MM.1S (cell line): Measurements from ENCODE around the gene CDC27.

Experiments used
- DNase-seq: peaks from one replicate; pipeline ENCODE4 v3.0.0-alpha.2; 2015
- H2AFZ ChIP-seq: fragments of 300-600 bp; sonication (generic); 2 replicates; pipeline ENCODE4 v1.6.0; 2016; ENCODE audit warnings: antibody characterized with exemption, low read length
- H3F3A ChIP-seq: fragments of 300-600 bp; sonication (generic); 2 replicates; pipeline ENCODE4 v1.6.1; 2016; ENCODE audit warnings: mild to moderate bottlenecking, antibody characterized with exemption, low read length, moderate library complexity, mixed read lengths; ENCODE audit not compliant: insufficient read depth
- H3K27ac ChIP-seq: fragments of 300-600 bp; sonication (generic); 2 replicates; pipeline ENCODE4 v1.5.1; 2016; ENCODE audit warnings: mild to moderate bottlenecking, low read length
- H3K27me3 ChIP-seq: fragments of 300-600 bp; sonication (generic); replicated peaks from 2 replicates; pipeline ENCODE4 v1.6.0; 2016; ENCODE audit warnings: low read length; ENCODE audit not compliant: insufficient read depth
- H3K36me3 ChIP-seq: fragments of 300-600 bp; sonication (generic); replicated peaks from 2 replicates; pipeline ENCODE4 v1.6.1; 2016; ENCODE audit warnings: mild to moderate bottlenecking, low read length, mixed read lengths; ENCODE audit not compliant: insufficient read depth
- H3K4me1 ChIP-seq: fragments of 300-600 bp; sonication (generic); 2 replicates; pipeline ENCODE4 v1.6.1; 2016; ENCODE audit warnings: low read length, mixed read lengths
- H3K4me2 ChIP-seq: fragments of 300-600 bp; sonication (generic); 2 replicates; pipeline ENCODE4 v1.6.0; 2016; ENCODE audit warnings: low read depth, low read length
- H3K4me3 ChIP-seq: fragments of 300-600 bp; sonication (generic); 2 replicates; pipeline ENCODE4 v1.5.1; 2016; ENCODE audit warnings: low read length, mixed read lengths
- H3K79me2 ChIP-seq: fragments of 300-600 bp; sonication (generic); 2 replicates; pipeline ENCODE4 v1.6.1; 2016; ENCODE audit warnings: mixed run types, low read length, mixed read lengths
- H3K9ac ChIP-seq: fragments of 300-600 bp; sonication (generic); 2 replicates; pipeline ENCODE4 v1.6.1; 2016; ENCODE audit warnings: low read length, mixed read lengths
- H3K9me2 ChIP-seq: fragments of 300-600 bp; sonication (generic); replicated peaks from 2 replicates; pipeline ENCODE4 v1.6.1; 2016; ENCODE audit warnings: mild to moderate bottlenecking, low read length, mixed read lengths; ENCODE audit not compliant: insufficient read depth
- H3K9me3 ChIP-seq: fragments of 300-600 bp; sonication (generic); replicated peaks from 2 replicates; pipeline ENCODE4 v1.6.1; 2016; ENCODE audit warnings: mild to moderate bottlenecking, low read length, mixed read lengths; ENCODE audit not compliant: insufficient read depth
- H4K20me1 ChIP-seq: fragments of 300-600 bp; sonication (generic); 2 replicates; pipeline ENCODE4 v1.6.1; 2016; ENCODE audit warnings: mild to moderate bottlenecking, low read length, moderate library complexity, mixed read lengths; ENCODE audit not compliant: insufficient read depth
- CTCF ChIP-seq: fragments of 300-600 bp; sonication (generic); IDR thresholded peaks from 2 replicates; pipeline ENCODE4 v1.5.1; 2016; ENCODE audit warnings: antibody characterized with exemption, low read length, mixed read lengths
- EZH2 ChIP-seq: fragments of 300-600 bp; sonication (generic); optimal IDR thresholded peaks from 2 replicates; pipeline ENCODE3; 2017; ENCODE audit warnings: low read depth, mild to moderate bottlenecking, antibody characterized with exemption, low read length, mixed read lengths
- EZH2phosphoT487 ChIP-seq: fragments of 300-600 bp; sonication (generic); IDR thresholded peaks from 2 replicates; pipeline ENCODE4 v1.6.1; 2018; ENCODE audit warnings: antibody characterized with exemption, low read length

Gene CDC27

GRCh38 chr17:47188876-47189731 lies at the start of gene CDC27:
Gene CDC27 (minus strand): TSS chr17:47189295. CDS start chr17:47189172, 123 bp downstream.
- peaks cover 7% of the 10 kb centered on the region; the same call in 1 of the 2 replicates for H4K20me1 ChIP-seq
- TF ChIP-seq EZH2 (no peak), CTCF (no peak), EZH2phosphoT487 (no peak)
- peak; percentile 100 for DNase-seq
- H3K9me3 ChIP-seq: no peaks in the 10 kb centered on the region
- peaks cover 10% of the 10 kb centered on the region for H3K4me1 ChIP-seq
- H3K27me3 ChIP-seq: no peaks in the 10 kb centered on the region
- peaks cover 50% of the 10 kb centered on the region for H3K79me2 ChIP-seq
- 0 out of 2 replicates have a peak, but pooled peaks cover 3% of the 10 kb centered on the region for H3K36me3 ChIP-seq
- H3K4me3 ChIP-seq: peak within 1 kb of the TSS; percentile 79
- H3K4me2 ChIP-seq: peak within 1 kb of the TSS; percentile 84
- H2AFZ ChIP-seq: peak within 1 kb of the TSS; percentile 69
- peaks cover 11% of the 10 kb centered on the region for H3F3A ChIP-seq
- H3K9me2 ChIP-seq: no peaks in the 10 kb centered on the region
- H3K27ac ChIP-seq: peak within 1 kb of the TSS; percentile 78
- peak within 1 kb of the TSS; percentile 91 for H3K9ac ChIP-seq

- no peak overlapping the region for H3K9ac ChIP-seq
- H3K79me2 ChIP-seq: no peaks in the 10 kb centered on the region
- no peaks in the 10 kb centered on the region for H3K36me3 ChIP-seq
- H3K27me3 ChIP-seq: no peaks in the 10 kb centered on the region
- no peak for DNase-seq
- H3K9me3 ChIP-seq: no peaks in the 10 kb centered on the region
- H3K27ac ChIP-seq: no peak overlapping the region
- TF ChIP-seq EZH2phosphoT487 (no peak), EZH2 (no peak), CTCF (no peak)
- no peak overlapping the region for H3K4me2 ChIP-seq
- no peak overlapping the region for H3K4me3 ChIP-seq
- H3K4me1 ChIP-seq: peaks cover 15% of the 10 kb centered on the region
- no peaks in the 10 kb centered on the region for H3K9me2 ChIP-seq
- no peak overlapping the region for H2AFZ ChIP-seq
- no peaks in the 10 kb centered on the region for H3F3A ChIP-seq
- H4K20me1 ChIP-seq: no peaks in the 10 kb centered on the region
Measured at GRCh38 chr17:47238321-47239010, 49.4 kb upstream of the CDC27 start.

- TF ChIP-seq EZH2phosphoT487 (no peak), CTCF (no peak), EZH2 (no peak)
Measured at GRCh38 chr17:47237841-47238240, 48.7 kb upstream of the CDC27 start.

More at GRCh38 chr17:47237841-47238240, 48.7 kb upstream of the CDC27 start:
- no peaks in the 10 kb centered on the region for H3K79me2 ChIP-seq
- no peaks in the 10 kb centered on the region for H3K9me2 ChIP-seq
- no peaks in the 10 kb centered on the region for H3K9me3 ChIP-seq
- no peak overlapping the region for H3K9ac ChIP-seq
- DNase-seq: no peak
- H3K36me3 ChIP-seq: no peaks in the 10 kb centered on the region
- H3K27me3 ChIP-seq: no peaks in the 10 kb centered on the region
- H2AFZ ChIP-seq: no peak overlapping the region
- no peaks in the 10 kb centered on the region for H3F3A ChIP-seq
- H3K4me2 ChIP-seq: no peak overlapping the region
- H3K4me1 ChIP-seq: peaks cover 15% of the 10 kb centered on the region
- H3K4me3 ChIP-seq: no peak overlapping the region
- H4K20me1 ChIP-seq: no peaks in the 10 kb centered on the region
- no peak overlapping the region for H3K27ac ChIP-seq
